SK-N-MC (cell line): ENCODE measurements around the gene PTPN22.

Source experiments
- DNase-seq: peaks from one replicate; pipeline ENCODE4 v3.0.0-alpha.2; 2011; ENCODE audit warnings: low read depth, low spot score
- H3K27ac ChIP-seq: fragments of 200-600 bp; sonication (generic); 2 replicates; pipeline ENCODE4 v1.5.1; 2016; ENCODE audit warnings: mixed run types
- H3K36me3 ChIP-seq: fragments of 200-600 bp; sonication (generic); 2 replicates; pipeline ENCODE4 v1.6.1; 2017; ENCODE audit warnings: antibody characterized with exemption, low read length, mixed read lengths; ENCODE audit not compliant: insufficient read depth
- H3K4me3 ChIP-seq: fragments of 200-600 bp; sonication (generic); 2 replicates; pipeline ENCODE4 v1.5.1; 2016
- H3K9ac ChIP-seq: fragments of 200-600 bp; sonication (generic); 2 replicates; pipeline ENCODE4 v1.8.0; 2017; ENCODE audit warnings: mixed run types, mixed read lengths; ENCODE audit not compliant: insufficient read length
- H3K9me3 ChIP-seq: fragments of 200-600 bp; sonication (generic); 2 replicates; pipeline ENCODE4 v1.6.1; 2017; ENCODE audit warnings: low read depth, mild to moderate bottlenecking, antibody characterized with exemption, low read length, moderate library complexity, mixed read lengths
- EZH2 ChIP-seq: fragments of 200-600 bp; sonication (generic); IDR thresholded peaks from one replicate; pipeline ENCODE4 v1.6.1; 2017; ENCODE audit warnings: antibody characterized with exemption
- FOXP2 ChIP-seq: optimal IDR thresholded peaks from 2 replicates; pipeline ENCODE3; 2011; ENCODE audit warnings: mild to moderate bottlenecking, moderate library complexity; ENCODE audit not compliant: insufficient read depth; ENCODE audit errors: extremely low read length, control extremely low read depth
- POLR2AphosphoS5 ChIP-seq: IDR thresholded peaks from 2 replicates; pipeline ENCODE4 v1.6.1; 2012; ENCODE audit warnings: mild to moderate bottlenecking, low read depth, low read length, borderline replicate concordance

PTPN22 gene

GRCh38 chr1:113846391-113847035, 25.0 kb downstream of the PTPN22 start:
- no peak overlapping the region for H3K27ac ChIP-seq
- TF ChIP-seq POLR2AphosphoS5 (no peak), FOXP2 (no peak), EZH2 (no peak)
- peaks cover 13% of the 10 kb centered on the region; the same call in 1 of the 2 replicates for H3K9me3 ChIP-seq
- H3K36me3 ChIP-seq, result peaks cover 47% of the 10 kb centered on the region
- no peak overlapping the region for H3K4me3 ChIP-seq
- DNase-seq, result no peak
- H3K9ac ChIP-seq, result no peak overlapping the region

GRCh38 chr1:113836534-113836933, 35.0 kb downstream of the PTPN22 start:
- Histone ChIP-seq H3K4me3 (no peak overlapping the region), H3K36me3 (peaks cover 24% of the 10 kb centered on the region), H3K9me3 (no peaks in the 10 kb centered on the region), H3K9ac (no peak overlapping the region), H3K27ac (0 out of 2 replicates have a peak overlapping the region, but pooled peaks have one; percentile 4)
- TF ChIP-seq FOXP2 (no peak), EZH2 (no peak), POLR2AphosphoS5 (no peak)
- no peak for DNase-seq

- no peak for DNase-seq
- no peak overlapping the region for H3K9ac ChIP-seq
- peaks cover 17% of the 10 kb centered on the region for H3K36me3 ChIP-seq
- TF ChIP-seq EZH2 (no peak), POLR2AphosphoS5 (no peak), FOXP2 (no peak)
- no peak overlapping the region for H3K4me3 ChIP-seq
- no peaks in the 10 kb centered on the region for H3K9me3 ChIP-seq
- peak overlapping the region; percentile 4; the same call in 1 of the 2 replicates for H3K27ac ChIP-seq
Measured at GRCh38 chr1:113835686-113836290, 35.7 kb downstream of the PTPN22 start.

- no peak for TF ChIP-seq EZH2
- no peak for TF ChIP-seq POLR2AphosphoS5
- no peak for TF ChIP-seq FOXP2
- no peak overlapping the region for H3K4me3 ChIP-seq
- no peak overlapping the region for H3K27ac ChIP-seq
- H3K36me3 ChIP-seq, result 0 out of 2 replicates have a peak, but pooled peaks cover 6% of the 10 kb centered on the region
- no peak overlapping the region for H3K9ac ChIP-seq
- no peaks in the 10 kb centered on the region for H3K9me3 ChIP-seq
- DNase-seq, result no peak
Measured at GRCh38 chr1:113834716-113835115, 36.8 kb downstream of the PTPN22 start.

GRCh38 chr1:113830039-113830438, 41.5 kb downstream of the PTPN22 start:
- no peaks in the 10 kb centered on the region for H3K9me3 ChIP-seq
- TF ChIP-seq POLR2AphosphoS5, result no peak
- 0 out of 2 replicates have a peak, but pooled peaks cover 4% of the 10 kb centered on the region for H3K36me3 ChIP-seq
- no peak overlapping the region for H3K4me3 ChIP-seq
- H3K27ac ChIP-seq, result no peak overlapping the region
- DNase-seq, result no peak
- H3K9ac ChIP-seq, result no peak overlapping the region

- Histone ChIP-seq H3K36me3 (no peaks in the 10 kb centered on the region), H3K27ac (peak overlapping the region; percentile 77), H3K4me3 (no peak overlapping the region), H3K9me3 (no peaks in the 10 kb centered on the region), H3K9ac (no peak overlapping the region)
- DNase-seq, result no peak
- TF ChIP-seq FOXP2 (no peak), POLR2AphosphoS5 (no peak), EZH2 (no peak)
Measured at GRCh38 chr1:113821916-113822315, 49.6 kb downstream of the PTPN22 start.

GRCh38 chr1:113818578-113818977, 52.9 kb downstream of the PTPN22 start:
- no peak for DNase-seq
- no peak for TF ChIP-seq POLR2AphosphoS5
- no peak for TF ChIP-seq EZH2
- no peak for TF ChIP-seq FOXP2
- Histone ChIP-seq H3K36me3 (no peaks in the 10 kb centered on the region), H3K9ac (no peak overlapping the region), H3K4me3 (no peak overlapping the region), H3K9me3 (no peaks in the 10 kb centered on the region), H3K27ac (no peak overlapping the region)

- no peak overlapping the region for H3K4me3 ChIP-seq
- H3K9me3 ChIP-seq, result no peaks in the 10 kb centered on the region
- no peak overlapping the region for H3K9ac ChIP-seq
- DNase-seq, result no peak
- peak overlapping the region; percentile 62; the same call in 1 of the 2 replicates for H3K27ac ChIP-seq
- TF ChIP-seq POLR2AphosphoS5 (no peak; the same call in 1 of the 2 replicates), FOXP2 (no peak), EZH2 (no peak)
- H3K36me3 ChIP-seq, result peaks cover 6% of the 10 kb centered on the region
Measured at GRCh38 chr1:113813218-113813617, 58.3 kb downstream of the PTPN22 start.

- Histone ChIP-seq H3K4me3 (peak overlapping the region; percentile 81), H3K27ac (peak overlapping the region; percentile 94), H3K36me3 (peaks cover 11% of the 10 kb centered on the region), H3K9me3 (no peaks in the 10 kb centered on the region), H3K9ac (peak overlapping the region; percentile 90)
- TF ChIP-seq POLR2AphosphoS5 (peak; percentile 86; the same call in 1 of the 2 replicates), EZH2 (no peak), FOXP2 (no peak)
- DNase-seq, result no peak
Measured at GRCh38 chr1:113812661-113813135, 58.8 kb downstream of the PTPN22 start.
